WTC11 (cell line): ENCODE measurements around the gene CALY. TPM values are rescaled to one million over a fixed set of nuclear protein-coding genes. Genes with fewer than 3 reads are reported as not detected.

ENCODE experiments used
- ATAC-seq: fragments of 200-7000 bp; cut with Tn5 transposase; 2 replicates; pipeline ENCODE4 v1.10.0; 2021; ENCODE audit warnings: mild to moderate bottlenecking, moderate library complexity
- CTCF ChIA-PET: fragments of 300-600 bp; sonication (Branson Sonifier 250); formaldehyde crosslinking; loops from one replicate; lab custom pipeline; 2021; ENCODE audit warnings: antibody characterized with exemption; lab: Charles Lee
- POLR2A ChIA-PET: fragments of 350-600 bp; sonication (Branson Sonifier 250); formaldehyde crosslinking; loops from one replicate; lab custom pipeline; 2021; ENCODE audit warnings: antibody characterized with exemption; lab: Charles Lee
- DNase-seq: peaks from one replicate; pipeline ENCODE4 v3.0.0; 2021; ENCODE audit warnings: low spot score
- H3K27ac Mint-ChIP-seq: 2 replicates; pipeline ENCODE4 v1.8.0; 2021; ENCODE audit warnings: mixed read lengths
- H3K27me3 Mint-ChIP-seq: 2 replicates; pipeline ENCODE4 v1.8.0; 2021; ENCODE audit warnings: low read depth, mild to moderate bottlenecking, moderate library complexity, mixed read lengths
- H3K36me3 Mint-ChIP-seq: 2 replicates; pipeline ENCODE4 v1.8.0; 2021; ENCODE audit warnings: mixed read lengths
- H3K4me1 Mint-ChIP-seq: 2 replicates; pipeline ENCODE4 v1.8.0; 2022; ENCODE audit warnings: mixed read lengths
- H3K4me3 Mint-ChIP-seq: 2 replicates; pipeline ENCODE4 v1.8.0; 2021; ENCODE audit warnings: mild to moderate bottlenecking, moderate library complexity, mixed read lengths
- H3K9me3 Mint-ChIP-seq: 2 replicates; pipeline ENCODE4 v1.8.0; 2021; ENCODE audit warnings: mixed read lengths
- AFF4 ChIP-seq: sonication (generic); formaldehyde crosslinking; IDR thresholded peaks from 2 replicates; pipeline ENCODE4 v1.8.1; 2023; ENCODE audit warnings: mild to moderate bottlenecking, missing genetic modification reagents, borderline replicate concordance
- ATF3 ChIP-seq: sonication (generic); formaldehyde crosslinking; conservative IDR thresholded peaks from 2 replicates; pipeline ENCODE4 v1.8.1; 2022; ENCODE audit warnings: mild to moderate bottlenecking, missing genetic modification reagents
- CDX4 ChIP-seq: fragments of 250-450 bp; sonication (Bioruptor Pico); IDR thresholded peaks from 2 replicates; pipeline ENCODE4 v1.9.0; 2021; ENCODE audit warnings: moderate library complexity, mild to moderate bottlenecking, inconsistent platforms, borderline replicate concordance
- CREB1 ChIP-seq: sonication (generic); formaldehyde crosslinking; IDR thresholded peaks from 2 replicates; pipeline ENCODE4 v1.8.0; 2023; ENCODE audit warnings: mild to moderate bottlenecking, missing genetic modification reagents
- GRHL2 ChIP-seq: fragments of 250-450 bp; sonication (Bioruptor Pico); IDR thresholded peaks from 2 replicates; pipeline ENCODE4 v1.8.0; 2022; ENCODE audit warnings: mild to moderate bottlenecking, moderate library complexity; ENCODE audit not compliant: insufficient replicate concordance, severe bottlenecking
- GTF2I ChIP-seq: fragments of 250-450 bp; sonication (Bioruptor Pico); conservative IDR thresholded peaks from 2 replicates; pipeline ENCODE4 v1.4.0; 2021; ENCODE audit warnings: mild to moderate bottlenecking
- HMGA2 ChIP-seq: fragments of 250-450 bp; sonication (Bioruptor Pico); IDR thresholded peaks from 2 replicates; pipeline ENCODE4 v1.4.0; 2021; ENCODE audit warnings: mild to moderate bottlenecking, moderate library complexity
- KAT7 ChIP-seq: sonication (generic); formaldehyde crosslinking; IDR thresholded peaks from 2 replicates; pipeline ENCODE4 v1.8.1; 2023; ENCODE audit warnings: missing genetic modification reagents, mild to moderate bottlenecking, borderline replicate concordance
- NR1H2 ChIP-seq: sonication (generic); formaldehyde crosslinking; IDR thresholded peaks from 2 replicates; pipeline ENCODE4 v1.9.0; 2021; ENCODE audit warnings: mild to moderate bottlenecking, moderate library complexity, missing genetic modification reagents
- NR2C2 ChIP-seq: sonication (generic); formaldehyde crosslinking; IDR thresholded peaks from 2 replicates; pipeline ENCODE4 v1.8.0; 2022; ENCODE audit warnings: mild to moderate bottlenecking, missing genetic modification reagents
- NR3C1 ChIP-seq: sonication (generic); formaldehyde crosslinking; conservative IDR thresholded peaks from 2 replicates; pipeline ENCODE4 v1.8.1; 2023; ENCODE audit warnings: low read depth, mild to moderate bottlenecking, missing genetic modification reagents
- SMAD4 ChIP-seq: sonication (generic); formaldehyde crosslinking; IDR thresholded peaks from 2 replicates; pipeline ENCODE4 v1.8.0; 2022; ENCODE audit warnings: mild to moderate bottlenecking, missing genetic modification reagents
- SOX15 ChIP-seq: fragments of 250-450 bp; sonication (Bioruptor Pico); IDR thresholded peaks from 2 replicates; pipeline ENCODE4 v1.9.0; 2021; ENCODE audit warnings: mild to moderate bottlenecking
- TEAD1 ChIP-seq: sonication (generic); formaldehyde crosslinking; IDR thresholded peaks from 2 replicates; pipeline ENCODE4 v1.8.0; 2022; ENCODE audit warnings: mild to moderate bottlenecking, missing genetic modification reagents
- ZBTB21 ChIP-seq: sonication (generic); formaldehyde crosslinking; IDR thresholded peaks from 2 replicates; pipeline ENCODE4 v1.8.1; 2023; ENCODE audit warnings: mild to moderate bottlenecking, missing genetic modification reagents, borderline replicate concordance
- ZNF219 ChIP-seq: sonication (generic); formaldehyde crosslinking; IDR thresholded peaks from 2 replicates; pipeline ENCODE4 v1.8.0; 2023; ENCODE audit warnings: missing genetic modification reagents, mild to moderate bottlenecking, borderline replicate concordance
- ZNF396 ChIP-seq: fragments of 250-450 bp; sonication (Bioruptor Pico); IDR thresholded peaks from 2 replicates; pipeline ENCODE4 v1.8.0; 2021; ENCODE audit warnings: mild to moderate bottlenecking, moderate library complexity, borderline replicate concordance
- ZNF416 ChIP-seq: fragments of 250-450 bp; sonication (Bioruptor Pico); IDR thresholded peaks from 2 replicates; pipeline ENCODE4 v1.9.0; 2021; ENCODE audit warnings: mild to moderate bottlenecking, inconsistent platforms
- total RNA-seq: library from RNA; stranded (reverse); gene quantifications from 3 replicates; pipeline ENCODE4 v1.2.3, GENCODE V29; 2021
- TF ChIP-seq, protein P1 (sequence below): sonication (generic); formaldehyde crosslinking; IDR thresholded peaks from 2 replicates; pipeline ENCODE4 v1.8.0; 2023; ENCODE audit warnings: mild to moderate bottlenecking, missing genetic modification reagents
- TF ChIP-seq, protein P2 (sequence below): fragments of 250-450 bp; sonication (Bioruptor Pico); IDR thresholded peaks from 2 replicates; pipeline ENCODE4 v1.9.0; 2021; ENCODE audit warnings: mild to moderate bottlenecking

CALY gene
- total RNA-seq, 1 experiment from 2014 or later = 0.63 TPM

DNA sequence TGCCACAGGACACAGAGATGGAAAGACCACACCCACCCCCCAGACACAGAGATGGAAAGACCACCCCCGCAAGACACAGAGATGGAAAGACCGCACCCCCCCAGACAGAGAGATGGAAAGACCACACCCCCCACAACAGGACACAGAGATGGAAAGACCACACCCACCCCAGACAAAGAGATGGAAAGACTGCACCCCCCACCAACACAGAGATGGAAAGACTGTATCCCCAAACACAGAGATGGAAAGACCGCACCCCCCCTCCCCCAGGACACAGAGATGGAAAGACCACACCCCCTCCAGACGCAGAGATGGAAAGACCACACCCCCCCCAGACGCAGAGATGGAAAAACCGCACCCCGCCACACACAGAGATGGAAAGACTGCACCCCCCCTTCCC, 20.0 kb downstream of the CALY start:
- Mint-ChIP-seq H3K4me1 (0 out of 2 replicates have a peak, but pooled peaks cover 3% of the 10 kb centered on the region), H3K27ac (no peak overlapping the region), H3K27me3 (peaks cover 20% of the 10 kb centered on the region), H3K4me3 (no peak overlapping the region), H3K9me3 (peaks cover 6% of the 10 kb centered on the region), H3K36me3 (peaks cover 8% of the 10 kb centered on the region; the same call in 1 of the 2 replicates)
- TF ChIP-seq GTF2I (CRISPR knock-in tag) = no peak
- no peak for TF ChIP-seq GRHL2 (CRISPR knock-in tag)
- TF ChIP-seq, protein P1, sequence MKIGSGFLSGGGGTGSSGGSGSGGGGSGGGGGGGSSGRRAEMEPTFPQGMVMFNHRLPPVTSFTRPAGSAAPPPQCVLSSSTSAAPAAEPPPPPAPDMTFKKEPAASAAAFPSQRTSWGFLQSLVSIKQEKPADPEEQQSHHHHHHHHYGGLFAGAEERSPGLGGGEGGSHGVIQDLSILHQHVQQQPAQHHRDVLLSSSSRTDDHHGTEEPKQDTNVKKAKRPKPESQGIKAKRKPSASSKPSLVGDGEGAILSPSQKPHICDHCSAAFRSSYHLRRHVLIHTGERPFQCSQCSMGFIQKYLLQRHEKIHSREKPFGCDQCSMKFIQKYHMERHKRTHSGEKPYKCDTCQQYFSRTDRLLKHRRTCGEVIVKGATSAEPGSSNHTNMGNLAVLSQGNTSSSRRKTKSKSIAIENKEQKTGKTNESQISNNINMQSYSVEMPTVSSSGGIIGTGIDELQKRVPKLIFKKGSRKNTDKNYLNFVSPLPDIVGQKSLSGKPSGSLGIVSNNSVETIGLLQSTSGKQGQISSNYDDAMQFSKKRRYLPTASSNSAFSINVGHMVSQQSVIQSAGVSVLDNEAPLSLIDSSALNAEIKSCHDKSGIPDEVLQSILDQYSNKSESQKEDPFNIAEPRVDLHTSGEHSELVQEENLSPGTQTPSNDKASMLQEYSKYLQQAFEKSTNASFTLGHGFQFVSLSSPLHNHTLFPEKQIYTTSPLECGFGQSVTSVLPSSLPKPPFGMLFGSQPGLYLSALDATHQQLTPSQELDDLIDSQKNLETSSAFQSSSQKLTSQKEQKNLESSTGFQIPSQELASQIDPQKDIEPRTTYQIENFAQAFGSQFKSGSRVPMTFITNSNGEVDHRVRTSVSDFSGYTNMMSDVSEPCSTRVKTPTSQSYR (CRISPR knock-in tag) = no peak
- TF ChIP-seq, protein P2, sequence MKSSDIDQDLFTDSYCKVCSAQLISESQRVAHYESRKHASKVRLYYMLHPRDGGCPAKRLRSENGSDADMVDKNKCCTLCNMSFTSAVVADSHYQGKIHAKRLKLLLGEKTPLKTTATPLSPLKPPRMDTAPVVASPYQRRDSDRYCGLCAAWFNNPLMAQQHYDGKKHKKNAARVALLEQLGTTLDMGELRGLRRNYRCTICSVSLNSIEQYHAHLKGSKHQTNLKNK (CRISPR knock-in tag) = no peak
- TF ChIP-seq HMGA2 (CRISPR knock-in tag) = no peak
- POLR2A ChIA-PET = no interaction called here
- no peak for DNase-seq
- CTCF ChIA-PET = interaction anchor here (1.1 kb wide), 1 partner anchor 13 kb away, joined by 3 read pairs; no protein-coding TSS in a partner anchor
- no peak for ATAC-seq

DNA sequence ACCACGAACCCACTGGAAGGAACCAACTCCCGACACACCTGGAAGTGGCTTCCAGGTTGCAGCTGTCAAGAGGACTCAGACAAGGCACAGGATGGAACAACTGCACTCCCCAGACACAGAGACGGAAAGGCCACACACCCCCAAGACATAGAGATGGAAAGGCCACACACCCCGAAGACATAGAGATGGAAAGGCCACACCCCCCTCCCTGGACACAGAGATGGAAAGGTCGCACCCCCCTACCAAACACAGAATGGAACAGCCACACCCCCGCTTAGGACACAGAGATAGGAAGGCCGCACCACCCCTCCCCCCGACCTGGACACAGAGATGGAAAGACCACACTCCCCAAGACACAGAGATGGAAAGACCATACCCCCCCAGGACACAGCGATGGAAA, 20.4 kb downstream of the CALY start:
- H3K27ac Mint-ChIP-seq = no peak overlapping the region
- DNase-seq (no peak), ATAC-seq (no peak)
- H3K4me1 Mint-ChIP-seq = 0 out of 2 replicates have a peak, but pooled peaks cover 3% of the 10 kb centered on the region
- peaks cover 12% of the 10 kb centered on the region for H3K36me3 Mint-ChIP-seq
- TF ChIP-seq AFF4 = no peak
- TF ChIP-seq CREB1 (CRISPR knock-in tag) = no peak
- TF ChIP-seq NR2C2 (CRISPR knock-in tag) = no peak
- no peak for TF ChIP-seq SMAD4 (CRISPR knock-in tag)
- no peak for TF ChIP-seq ZNF396 (CRISPR knock-in tag)
- TF ChIP-seq SOX15 (CRISPR knock-in tag) = no peak
- TF ChIP-seq ATF3 (CRISPR knock-in tag) = no peak
- TF ChIP-seq ZNF219 (CRISPR knock-in tag) = no peak
- no peak for TF ChIP-seq KAT7 (CRISPR knock-in tag)
- no peak for TF ChIP-seq ZBTB21
- no peak for TF ChIP-seq NR3C1
- no peak for TF ChIP-seq CDX4 (CRISPR knock-in tag)
- TF ChIP-seq ZNF416 (CRISPR knock-in tag) = no peak
- TF ChIP-seq TEAD1 = no peak
- TF ChIP-seq NR1H2 (CRISPR knock-in tag) = no peak
- TF ChIP-seq, all 79 proteins: peak for 0
- ChIA-PET POLR2A (interaction anchor here (0.7 kb wide), 1 partner anchor 32 kb away, joined by 3 read pairs; no protein-coding TSS in a partner anchor), CTCF (interaction anchor here (1.1 to 3.3 kb wide), 3 partner anchors 8 to 35 kb away, joined by 3 to 14 read pairs (median 9); no protein-coding TSS in a partner anchor)
- H3K9me3 Mint-ChIP-seq = peaks cover 6% of the 10 kb centered on the region
- H3K27me3 Mint-ChIP-seq = peaks cover 20% of the 10 kb centered on the region
- H3K4me3 Mint-ChIP-seq = no peak overlapping the region
